ENCODE results near the gene REXO4. TPM values are rescaled to one million over a fixed set of nuclear protein-coding genes. Genes with fewer than 3 reads are reported as not detected.

REXO4 gene
- polyA plus RNA-seq, 1 donor (not counting 4 experiments of a cell fraction or from before 2014, with no cell fraction given): 21.5 TPM

- Histone ChIP-seq H3K4me1 (ENCODE audit: control insufficient read depth, extremely low read depth, insufficient read depth, low read length) (peaks cover 5% of the 10 kb centered on the region), H3K36me3 (ENCODE audit: control insufficient read depth in 2 of 2, extremely low read depth in 1 of 2, insufficient read depth in 2 of 2, low read length in 2 of 2) (no peaks in the 10 kb centered on the region), H2AFZ (ENCODE audit: control insufficient read depth, low read length) (no peak overlapping the region), H3K9me1 (ENCODE audit: control insufficient read depth, extremely low read depth, insufficient read depth, low read length) (no peaks in the 10 kb centered on the region), H3K4me2 (ENCODE audit: control insufficient read depth, extremely low read depth, insufficient read depth, low read depth, low read length) (no peak overlapping the region), H3K9ac (ENCODE audit: control insufficient read depth, extremely low read depth, insufficient read depth, low read length) (no peak overlapping the region), H4K20me1 (ENCODE audit: control insufficient read depth, extremely low read depth, insufficient read depth, low read length) (no peaks in the 10 kb centered on the region), H3K27ac (ENCODE audit: control insufficient read depth, insufficient read depth, low read length) (no peak overlapping the region), H3K27me3 (ENCODE audit: control insufficient read depth, extremely low read depth, insufficient read depth, low read length) (peaks cover 7% of the 10 kb centered on the region), H3K79me2 (ENCODE audit: control insufficient read depth, insufficient read depth, low read length) (no peaks in the 10 kb centered on the region), H3K4me3 (ENCODE audit: control insufficient read depth in 2 of 3, extremely low read depth in 1 of 3, insufficient read depth in 2 of 3, low read depth in 1 of 3, low read length in 3 of 3) (no peak overlapping the region), H3K9me3 (ENCODE audit: control insufficient read depth, low read depth, low read length) (no peaks in the 10 kb centered on the region)
- no peak for DNase-seq (ENCODE audit: low read depth, low spot score)
- dilution Hi-C loops (cut with MboI; ENCODE audit: extremely low pct_ligation_motif_present, low sequenced_read_pairs): no loop called here
- FAIRE-seq: no peak
- TF ChIP-seq, protein P1, sequence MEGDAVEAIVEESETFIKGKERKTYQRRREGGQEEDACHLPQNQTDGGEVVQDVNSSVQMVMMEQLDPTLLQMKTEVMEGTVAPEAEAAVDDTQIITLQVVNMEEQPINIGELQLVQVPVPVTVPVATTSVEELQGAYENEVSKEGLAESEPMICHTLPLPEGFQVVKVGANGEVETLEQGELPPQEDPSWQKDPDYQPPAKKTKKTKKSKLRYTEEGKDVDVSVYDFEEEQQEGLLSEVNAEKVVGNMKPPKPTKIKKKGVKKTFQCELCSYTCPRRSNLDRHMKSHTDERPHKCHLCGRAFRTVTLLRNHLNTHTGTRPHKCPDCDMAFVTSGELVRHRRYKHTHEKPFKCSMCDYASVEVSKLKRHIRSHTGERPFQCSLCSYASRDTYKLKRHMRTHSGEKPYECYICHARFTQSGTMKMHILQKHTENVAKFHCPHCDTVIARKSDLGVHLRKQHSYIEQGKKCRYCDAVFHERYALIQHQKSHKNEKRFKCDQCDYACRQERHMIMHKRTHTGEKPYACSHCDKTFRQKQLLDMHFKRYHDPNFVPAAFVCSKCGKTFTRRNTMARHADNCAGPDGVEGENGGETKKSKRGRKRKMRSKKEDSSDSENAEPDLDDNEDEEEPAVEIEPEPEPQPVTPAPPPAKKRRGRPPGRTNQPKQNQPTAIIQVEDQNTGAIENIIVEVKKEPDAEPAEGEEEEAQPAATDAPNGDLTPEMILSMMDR (optimal IDR thresholded peaks at IDR 0.05 in 1 of 3, IDR thresholded peaks at IDR 0.05 in 1 of 3, conservative IDR thresholded peaks at IDR 0.05 in 1 of 3; ENCODE audit: extremely low read depth in 1 of 3, insufficient read depth in 2 of 3, low read length in 3 of 3): no peak
- TF ChIP-seq EZH2 (IDR thresholded peaks at IDR 0.05; ENCODE audit: low read length): no peak
Measured at GRCh38 chr9:133454943-133455673, 37.3 kb upstream of the REXO4 start.

- H3K9me3 ChIP-seq (ENCODE audit: control insufficient read depth, low read depth, low read length): no peaks in the 10 kb centered on the region
- no peaks in the 10 kb centered on the region for H3K9me1 ChIP-seq (ENCODE audit: control insufficient read depth, extremely low read depth, insufficient read depth, low read length)
- no peak overlapping the region for H3K27ac ChIP-seq (ENCODE audit: control insufficient read depth, insufficient read depth, low read length)
- TF ChIP-seq EZH2 (IDR thresholded peaks at IDR 0.05; ENCODE audit: low read length): no peak
- TF ChIP-seq, protein P1 (optimal IDR thresholded peaks at IDR 0.05 in 1 of 3, IDR thresholded peaks at IDR 0.05 in 1 of 3, conservative IDR thresholded peaks at IDR 0.05 in 1 of 3; ENCODE audit: extremely low read depth in 1 of 3, insufficient read depth in 2 of 3, low read length in 3 of 3): no peak
- FAIRE-seq: no peak
- H3K4me2 ChIP-seq (ENCODE audit: control insufficient read depth, extremely low read depth, insufficient read depth, low read depth, low read length): no peak overlapping the region
- no peaks in the 10 kb centered on the region for H4K20me1 ChIP-seq (ENCODE audit: control insufficient read depth, extremely low read depth, insufficient read depth, low read length)
- no peaks in the 10 kb centered on the region for H3K36me3 ChIP-seq (ENCODE audit: control insufficient read depth in 2 of 2, extremely low read depth in 1 of 2, insufficient read depth in 2 of 2, low read length in 2 of 2)
- dilution Hi-C loops (cut with MboI; ENCODE audit: extremely low pct_ligation_motif_present, low sequenced_read_pairs): no loop called here
- no peak overlapping the region for H2AFZ ChIP-seq (ENCODE audit: control insufficient read depth, low read length)
- peaks cover 7% of the 10 kb centered on the region for H3K27me3 ChIP-seq (ENCODE audit: control insufficient read depth, extremely low read depth, insufficient read depth, low read length)
- DNase-seq (ENCODE audit: low read depth, low spot score): no peak
- H3K4me3 ChIP-seq (ENCODE audit: control insufficient read depth in 2 of 3, extremely low read depth in 1 of 3, insufficient read depth in 2 of 3, low read depth in 1 of 3, low read length in 3 of 3): no peak overlapping the region
- H3K79me2 ChIP-seq (ENCODE audit: control insufficient read depth, insufficient read depth, low read length): no peaks in the 10 kb centered on the region
- H3K4me1 ChIP-seq (ENCODE audit: control insufficient read depth, extremely low read depth, insufficient read depth, low read length): peaks cover 7% of the 10 kb centered on the region
- no peak overlapping the region for H3K9ac ChIP-seq (ENCODE audit: control insufficient read depth, extremely low read depth, insufficient read depth, low read length)
Measured at GRCh38 chr9:133454325-133454724, 36.5 kb upstream of the REXO4 start.
